22Rv1 (cell line): ENCODE results near the gene CREB1.

Experiments
- CTCF ChIP-seq: fragments of 450-650 bp; IDR thresholded peaks from 2 replicates; pipeline ENCODE4 v1.5.1; 2017; ENCODE audit warnings: mild to moderate bottlenecking
- ZFX ChIP-seq: fragments of 450-650 bp; IDR thresholded peaks from 2 replicates; pipeline ENCODE4 v1.6.1; 2017; ENCODE audit warnings: antibody characterized with exemption, borderline replicate concordance

- TF ChIP-seq CTCF, result no peak
- TF ChIP-seq ZFX, result no peak
Measured at GRCh38 chr2:207589143-207589542, 59.4 kb downstream of the CREB1 start.
